Testis (tissue), 3 donors: ENCODE results near the gene C1RL. TPM values are rescaled to one million over a fixed set of nuclear protein-coding genes. Genes with fewer than 3 reads are reported as not detected.

Experiments used
- DNase-seq: peaks from one replicate; pipeline ENCODE4 v3.0.0-alpha.2; 2019
- H3K27ac ChIP-seq, 2 donors: fragments of 200-600 bp; sonication (generic); one replicate each; pipeline ENCODE4 v1.5.1; 2019
- H3K27me3 ChIP-seq: fragments of 200-600 bp; sonication (generic); one replicate; pipeline ENCODE4 v1.5.1; 2019
- H3K36me3 ChIP-seq: fragments of 200-600 bp; sonication (generic); one replicate; pipeline ENCODE4 v1.5.1; 2017; ENCODE audit warnings: low read depth; ENCODE audit errors: missing control alignments
- H3K4me1 ChIP-seq: fragments of 200-600 bp; sonication (generic); one replicate; pipeline ENCODE4 v1.5.1; 2019
- H3K4me3 ChIP-seq, 2 donors: fragments of 200-600 bp; sonication (generic); one replicate each; pipeline ENCODE4 v1.5.1; 2017 to 2019
- H3K9me3 ChIP-seq: fragments of 200-600 bp; sonication (generic); one replicate; pipeline ENCODE4 v1.5.1; 2017
- POLR2A ChIP-seq: fragments of 450-650 bp; IDR thresholded peaks from one replicate; pipeline ENCODE4 v1.6.1; 2017; ENCODE audit warnings: antibody characterized with exemption, mild to moderate bottlenecking, moderate library complexity
- WGBS, 2 donors: methylation state at CpG; one replicate each; pipeline ENCODE4 v1.1.5; 2018; 5-methylcytosine and 5-hydroxymethylcytosine counted together
- intact Hi-C: fragments of 100-400 bp; cut with DNase I; formaldehyde crosslinking; loops from one replicate; pipeline ENCODE4 v1.15.1; 2023; ENCODE audit warnings: low total_unique reads
- polyA plus RNA-seq: library from polyadenylated mRNA; stranded (reverse); fragments of 350-450 nt; fragmentation: Illumina TruSeq; extraction: RNeasy Lipid Tissue Mini Kit (QIAGEN cat#74804); gene quantifications from one replicate; pipeline ENCODE4 v1.2.3, GENCODE V29; 2014; ENCODE audit warnings: low read depth, low replicate concordance; ENCODE audit not compliant: insufficient read depth
- small RNA-seq, 2 donors: library from RNA; depleted of rRNA; stranded (forward); fragments of <200 nt; gene quantifications; one replicate each; pipeline ENCODE3, GENCODE V24; 2016
- total RNA-seq, 2 donors: library from RNA; depleted of rRNA; stranded (reverse); fragments of >200 nt; gene quantifications; one replicate each; pipeline ENCODE4 v1.2.3, GENCODE V29; 2016
- TF ChIP-seq, protein P1 (sequence below), 3 experiments: fragments of 450-650 bp in 2 of 3; fragments of 200-600 bp in 1 of 3; sonication (generic) in 1 of 3; IDR thresholded peaks; one replicate each; pipeline ENCODE4 v1.5.1; 2016 to 2019; ENCODE audit warnings: antibody characterized with exemption in 3 of 3, mild to moderate bottlenecking in 2 of 3, moderate library complexity in 1 of 3

Gene C1RL
- total and polyA plus RNA-seq, 3 donors from 2014 or later: 19.8 to 31.8 (median 23.9) TPM

DNA sequence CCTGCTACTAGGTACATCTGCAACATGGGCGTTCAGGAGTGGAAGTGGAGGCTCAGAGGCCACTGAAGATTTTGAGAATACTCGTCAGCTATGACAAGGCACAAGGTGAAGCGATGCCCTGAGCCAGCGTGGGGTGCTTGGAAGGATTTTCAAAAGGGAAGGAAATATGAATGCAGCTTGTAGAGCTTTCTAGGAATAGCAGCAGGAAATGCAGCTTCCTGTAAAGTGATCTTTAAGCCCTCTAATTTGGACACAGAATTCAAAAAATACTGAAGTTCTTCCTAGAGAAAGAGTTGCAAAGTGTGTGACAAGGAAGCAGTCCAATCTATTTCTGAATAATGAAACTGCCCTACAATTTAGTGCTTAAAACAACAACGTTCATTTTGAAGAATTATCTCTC lies 61.7 kb downstream of the C1RL start:
- 71 to 72% methylated on average over 5 of the region's 5 CpGs for WGBS, 2 donors
- intact Hi-C loops: no loop called here
- H3K36me3 ChIP-seq: no peaks in the 10 kb centered on the region
- H3K9me3 ChIP-seq: no peaks in the 10 kb centered on the region
- H3K4me3 ChIP-seq: no peak overlapping the region
- TF ChIP-seq, protein P1, sequence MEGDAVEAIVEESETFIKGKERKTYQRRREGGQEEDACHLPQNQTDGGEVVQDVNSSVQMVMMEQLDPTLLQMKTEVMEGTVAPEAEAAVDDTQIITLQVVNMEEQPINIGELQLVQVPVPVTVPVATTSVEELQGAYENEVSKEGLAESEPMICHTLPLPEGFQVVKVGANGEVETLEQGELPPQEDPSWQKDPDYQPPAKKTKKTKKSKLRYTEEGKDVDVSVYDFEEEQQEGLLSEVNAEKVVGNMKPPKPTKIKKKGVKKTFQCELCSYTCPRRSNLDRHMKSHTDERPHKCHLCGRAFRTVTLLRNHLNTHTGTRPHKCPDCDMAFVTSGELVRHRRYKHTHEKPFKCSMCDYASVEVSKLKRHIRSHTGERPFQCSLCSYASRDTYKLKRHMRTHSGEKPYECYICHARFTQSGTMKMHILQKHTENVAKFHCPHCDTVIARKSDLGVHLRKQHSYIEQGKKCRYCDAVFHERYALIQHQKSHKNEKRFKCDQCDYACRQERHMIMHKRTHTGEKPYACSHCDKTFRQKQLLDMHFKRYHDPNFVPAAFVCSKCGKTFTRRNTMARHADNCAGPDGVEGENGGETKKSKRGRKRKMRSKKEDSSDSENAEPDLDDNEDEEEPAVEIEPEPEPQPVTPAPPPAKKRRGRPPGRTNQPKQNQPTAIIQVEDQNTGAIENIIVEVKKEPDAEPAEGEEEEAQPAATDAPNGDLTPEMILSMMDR (IDR thresholded peaks at IDR 0.05): no peak
- TF ChIP-seq POLR2A: no peak
- no peaks in the 10 kb centered on the region for H3K27me3 ChIP-seq
- no peak overlapping the region for H3K27ac ChIP-seq
- DNase-seq: no peak
- H3K4me1 ChIP-seq: no peaks in the 10 kb centered on the region

DNA sequence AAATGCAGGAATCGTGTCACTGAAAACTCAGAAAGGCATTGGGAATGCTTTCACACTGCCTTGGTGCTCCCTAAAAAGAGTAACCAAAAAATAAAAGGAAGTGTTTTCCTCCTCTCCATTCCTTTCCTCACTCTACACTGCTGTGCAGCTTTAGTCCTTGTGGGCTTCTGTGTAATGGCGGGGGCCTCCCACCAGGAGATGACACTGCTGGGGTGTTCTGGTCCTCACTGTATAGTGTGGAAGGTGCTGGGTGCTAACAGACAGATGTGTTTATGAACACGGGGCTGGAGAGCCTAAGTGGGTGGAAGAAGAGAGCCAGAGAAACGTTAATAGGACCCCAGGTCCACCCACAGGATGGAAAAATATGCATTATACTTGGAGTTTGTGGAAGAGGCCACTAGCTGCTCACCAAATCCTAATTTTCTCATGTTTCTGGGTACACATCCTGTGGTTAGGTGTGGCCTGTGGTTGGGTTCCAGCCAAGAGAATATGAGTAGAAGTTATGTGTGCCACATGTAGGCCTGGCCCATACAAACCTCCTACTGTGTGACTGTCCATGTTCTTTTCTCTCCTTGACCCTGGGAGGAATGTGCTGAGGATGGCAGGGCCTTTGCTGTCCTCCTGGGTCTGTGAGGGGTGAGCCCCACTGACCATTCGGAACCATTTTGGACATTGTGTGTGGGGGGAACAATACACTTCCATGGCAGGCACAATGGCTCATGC lies 62.5 kb downstream of the C1RL start:
- Histone ChIP-seq H3K27me3 (no peaks in the 10 kb centered on the region), H3K4me1 (no peaks in the 10 kb centered on the region), H3K36me3 (no peaks in the 10 kb centered on the region), H3K27ac (no peak overlapping the region), H3K4me3 (no peak overlapping the region), H3K9me3 (no peaks in the 10 kb centered on the region)
- no peak for TF ChIP-seq POLR2A
- TF ChIP-seq, protein P1 (IDR thresholded peaks at IDR 0.05): no peak
- WGBS, 2 donors: 86 to 91% methylated on average over 4 to 5 of the region's 5 CpGs
- intact Hi-C loops: no loop called here
- no peak for DNase-seq

DNA sequence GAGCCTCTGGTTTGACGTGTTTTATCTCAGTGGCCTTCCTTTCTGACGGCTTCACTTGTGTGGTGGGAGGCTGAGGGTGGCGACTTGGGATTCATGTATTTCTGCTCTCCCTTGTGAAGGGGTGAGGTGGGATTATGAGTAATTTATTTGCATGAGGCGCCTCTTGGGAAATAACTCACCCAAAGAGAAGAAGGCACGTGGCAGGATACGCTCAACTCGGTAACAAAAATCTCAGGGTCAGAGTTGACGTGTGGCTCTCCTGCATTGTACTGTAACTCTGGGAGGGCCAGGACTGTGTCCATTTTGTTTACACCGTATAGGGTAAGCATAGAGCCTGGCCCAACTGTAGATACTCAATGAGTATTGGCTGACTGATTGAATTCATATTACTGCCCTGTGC lies 63.1 kb downstream of the C1RL start:
- TF ChIP-seq POLR2A: no peak
- no peaks in the 10 kb centered on the region for H3K36me3 ChIP-seq
- no peaks in the 10 kb centered on the region for H3K9me3 ChIP-seq
- intact Hi-C loops: no loop called here
- WGBS, 2 donors: 86 to 92% methylated on average over 9 of the region's 9 CpGs
- no peak for DNase-seq
- H3K27me3 ChIP-seq: no peaks in the 10 kb centered on the region
- no peak overlapping the region for H3K4me3 ChIP-seq
- no peak overlapping the region for H3K27ac ChIP-seq
- H3K4me1 ChIP-seq: no peaks in the 10 kb centered on the region

Small RNAs within 50 kb of the gene (small RNA-seq; reads per million reads assigned to genes)
- gene RNU6-485P: 0 reads per million in 2 donors

Other genes with a start within 250 kb of the C1RL start
- gene TPI1, start 241.7 kb downstream of the C1RL start, total RNA-seq: 100 to 1,000 TPM; 347 to 356 TPM
- 544 TPM for gene TPI1, start 241.7 kb downstream of the C1RL start, polyA plus RNA-seq
- gene SPSB2, start 235.9 kb downstream of the C1RL start, total RNA-seq: 10 to 100 TPM; 11.6 to 22.0 TPM
- gene SPSB2, start 235.9 kb downstream of the C1RL start, polyA plus RNA-seq: 21.3 TPM
- 10 to 100 TPM; 32.7 to 33.9 TPM for gene LRRC23, start 204.4 kb downstream of the C1RL start, total RNA-seq
- 112 TPM for gene LRRC23, start 204.4 kb downstream of the C1RL start, polyA plus RNA-seq
- gene ENO2, start 194.6 kb downstream of the C1RL start, total RNA-seq: 1 to 10 TPM; 8.8 to 8.9 TPM
- 14.3 TPM for gene ENO2, start 194.6 kb downstream of the C1RL start, polyA plus RNA-seq
- 10 to 100 TPM; 63.4 to 73.2 TPM for gene ATN1, start 181.3 kb downstream of the C1RL start, total RNA-seq
- 40.5 TPM for gene ATN1, start 181.3 kb downstream of the C1RL start, polyA plus RNA-seq
- not detected for gene RNU7-1, start 165.4 kb downstream of the C1RL start, total RNA-seq
- not detected for gene RNU7-1, start 165.4 kb downstream of the C1RL start, polyA plus RNA-seq
- 100 to 1,000 TPM; 143 to 236 TPM for gene C12orf57, start 165.2 kb downstream of the C1RL start, total RNA-seq
- gene C12orf57, start 165.2 kb downstream of the C1RL start, polyA plus RNA-seq: 141 TPM
- 1 to 10 TPM; 3.7 to 9.1 TPM for gene PTPN6, start 157.9 kb downstream of the C1RL start, total RNA-seq
- 19.1 TPM for gene PTPN6, start 157.9 kb downstream of the C1RL start, polyA plus RNA-seq
- 100 to 1,000 TPM; 118 to 153 TPM for gene PHB2, start 138.6 kb downstream of the C1RL start, total RNA-seq
- 97.3 TPM for gene PHB2, start 138.6 kb downstream of the C1RL start, polyA plus RNA-seq
- 10 to 100 TPM; 40.2 to 45.5 TPM for gene EMG1, start 138.3 kb downstream of the C1RL start, total RNA-seq
- gene EMG1, start 138.3 kb downstream of the C1RL start, polyA plus RNA-seq: 36.7 TPM
- 10 to 100 TPM; 26.0 to 30.2 TPM for gene LPCAT3, start 90.7 kb downstream of the C1RL start, total RNA-seq
- 33.2 TPM for gene LPCAT3, start 90.7 kb downstream of the C1RL start, polyA plus RNA-seq
- 100 to 1,000 TPM in 1 of 2 donors, 10 to 100 TPM in 1; 86.1 to 190 TPM for gene C1S, start 48.5 kb downstream of the C1RL start, total RNA-seq
- gene C1S, start 48.5 kb downstream of the C1RL start, polyA plus RNA-seq: 271 TPM
- gene C1R, start 16.8 kb downstream of the C1RL start, total RNA-seq: 100 to 1,000 TPM in 1 of 2 donors, 10 to 100 TPM in 1; 51.4 to 174 TPM
- gene C1R, start 16.8 kb downstream of the C1RL start, polyA plus RNA-seq: 330 TPM
- 1 to 10 TPM; 1.1 to 4.0 TPM for gene RBP5, start 19.7 kb upstream of the C1RL start, total RNA-seq
- gene RBP5, start 19.7 kb upstream of the C1RL start, polyA plus RNA-seq: 11.8 TPM
- 10 to 100 TPM; 18.8 to 22.7 TPM for gene CLSTN3, start 21.2 kb upstream of the C1RL start, total RNA-seq
- 19.9 TPM for gene CLSTN3, start 21.2 kb upstream of the C1RL start, polyA plus RNA-seq
- gene PEX5, start 80.5 kb upstream of the C1RL start, total RNA-seq: 100 to 1,000 TPM; 121 to 134 TPM
- 120 TPM for gene PEX5, start 80.5 kb upstream of the C1RL start, polyA plus RNA-seq
- 1 to 10 TPM in 1 of 2 donors, under 1 TPM in 1; 0.79 to 2.5 TPM for gene ACSM4, start 194.9 kb upstream of the C1RL start, total RNA-seq
- 1.3 TPM for gene ACSM4, start 194.9 kb upstream of the C1RL start, polyA plus RNA-seq